Suppressor macrophage (primary cell): ENCODE data around the gene OAT.
A peak's percentile ranks its signal among the peaks of the same experiment; 100 is the strongest.

Experiments used
- DNase-seq, 4 experiments: peaks; one replicate each; pipeline ENCODE4 v3.0.0-alpha.2; 2020 to 2022

OAT gene

GRCh38 chr10:124402273-124402672 is 16.4 kb downstream of the OAT start:
- no peak for DNase-seq

DNA sequence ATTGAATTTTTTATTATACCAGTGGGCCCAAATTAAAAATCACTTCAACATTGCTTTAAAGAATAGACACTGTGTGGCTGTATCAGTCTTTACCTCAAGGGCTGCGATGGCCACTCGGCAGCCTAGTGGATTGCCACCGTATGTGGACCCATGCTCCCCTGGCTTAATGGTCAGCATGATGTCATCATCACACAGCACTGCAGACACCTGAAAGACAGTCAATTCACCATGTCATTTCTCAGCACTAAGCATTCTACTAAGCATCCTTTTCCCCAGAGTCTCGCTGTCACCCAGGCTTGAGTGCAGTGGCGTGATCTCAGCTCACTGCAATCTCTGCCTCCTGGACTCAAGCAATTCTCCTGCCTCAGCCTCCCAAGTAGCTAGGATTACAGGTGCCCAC is 17.1 kb downstream of the OAT start:
- no peak for DNase-seq

GRCh38 chr10:124394583-124394982 is 24.1 kb downstream of the OAT start:
- no peak for DNase-seq

DNA sequence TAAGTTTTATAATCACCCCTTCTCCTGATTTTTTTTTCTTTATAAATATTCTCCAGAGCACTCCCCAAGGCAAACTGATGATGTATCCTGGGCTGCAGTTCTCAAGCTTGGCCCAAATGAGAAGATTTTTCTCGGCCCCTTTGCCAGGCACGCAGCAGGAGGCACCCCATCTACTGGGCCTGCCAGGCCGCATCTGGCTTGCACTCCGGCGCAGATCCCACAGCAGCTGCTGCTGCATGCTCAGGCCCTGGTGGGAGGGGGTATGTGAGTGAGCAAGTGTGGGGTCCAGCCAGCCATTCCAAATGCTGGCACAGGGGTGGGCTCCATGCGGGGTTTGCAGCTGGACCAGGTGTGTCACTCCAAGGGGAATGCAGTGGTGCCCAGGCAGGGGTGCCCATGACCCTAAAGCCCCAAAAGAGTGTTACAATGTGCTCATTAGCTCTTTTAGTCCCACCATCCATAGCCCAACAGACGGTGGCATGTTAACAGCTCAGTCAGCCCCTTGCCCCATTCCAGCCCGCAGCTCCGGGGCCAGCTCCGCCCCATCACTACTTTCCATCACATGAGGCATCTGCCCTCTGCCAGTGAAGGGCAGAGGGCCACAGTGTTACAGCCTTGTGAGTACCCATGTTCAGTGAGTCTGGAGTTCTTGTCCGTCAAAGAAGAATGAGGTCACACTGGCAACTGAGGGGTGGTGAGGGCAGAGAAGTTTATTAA is 25.9 kb downstream of the OAT start:
- DNase-seq = no peak

GRCh38 chr10:124390471-124391187 is 28.1 kb downstream of the OAT start:
- no peak for DNase-seq

DNA sequence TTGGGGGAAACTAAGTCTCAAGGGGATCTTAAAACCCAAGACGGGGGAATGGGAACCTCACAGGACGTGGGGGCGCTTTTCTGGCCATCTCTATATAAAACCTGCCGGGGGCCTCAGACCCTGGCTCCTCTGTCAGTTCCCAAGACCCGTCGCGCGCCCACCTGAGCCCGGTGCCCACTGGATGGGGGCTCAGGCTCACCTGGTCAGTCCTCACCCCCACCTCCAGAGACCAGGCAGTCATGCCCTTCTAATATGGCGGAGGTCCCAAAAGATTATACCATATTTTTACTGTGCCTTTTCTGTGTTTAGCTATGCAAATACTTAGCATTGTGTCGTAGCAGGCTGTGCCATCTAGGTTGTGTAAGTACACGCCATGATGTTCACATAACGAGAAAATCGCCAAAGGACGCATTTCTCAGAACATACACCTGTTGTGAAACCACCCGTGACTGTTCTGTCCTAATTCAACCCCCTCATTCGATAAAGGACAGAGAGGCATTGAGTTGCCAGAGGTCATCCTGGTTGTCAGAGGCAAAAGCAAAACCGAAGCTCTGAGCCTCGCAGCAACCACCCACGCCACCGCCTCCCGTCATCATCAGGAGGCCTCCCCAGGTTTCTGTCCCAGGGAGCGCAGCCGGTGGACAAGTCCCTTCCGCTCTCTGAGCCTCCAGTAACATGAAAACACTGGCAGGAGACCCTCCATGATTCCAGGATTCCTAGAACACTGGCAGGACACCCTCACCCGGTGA is 28.9 kb downstream of the OAT start:
- DNase-seq = no peak

DNA sequence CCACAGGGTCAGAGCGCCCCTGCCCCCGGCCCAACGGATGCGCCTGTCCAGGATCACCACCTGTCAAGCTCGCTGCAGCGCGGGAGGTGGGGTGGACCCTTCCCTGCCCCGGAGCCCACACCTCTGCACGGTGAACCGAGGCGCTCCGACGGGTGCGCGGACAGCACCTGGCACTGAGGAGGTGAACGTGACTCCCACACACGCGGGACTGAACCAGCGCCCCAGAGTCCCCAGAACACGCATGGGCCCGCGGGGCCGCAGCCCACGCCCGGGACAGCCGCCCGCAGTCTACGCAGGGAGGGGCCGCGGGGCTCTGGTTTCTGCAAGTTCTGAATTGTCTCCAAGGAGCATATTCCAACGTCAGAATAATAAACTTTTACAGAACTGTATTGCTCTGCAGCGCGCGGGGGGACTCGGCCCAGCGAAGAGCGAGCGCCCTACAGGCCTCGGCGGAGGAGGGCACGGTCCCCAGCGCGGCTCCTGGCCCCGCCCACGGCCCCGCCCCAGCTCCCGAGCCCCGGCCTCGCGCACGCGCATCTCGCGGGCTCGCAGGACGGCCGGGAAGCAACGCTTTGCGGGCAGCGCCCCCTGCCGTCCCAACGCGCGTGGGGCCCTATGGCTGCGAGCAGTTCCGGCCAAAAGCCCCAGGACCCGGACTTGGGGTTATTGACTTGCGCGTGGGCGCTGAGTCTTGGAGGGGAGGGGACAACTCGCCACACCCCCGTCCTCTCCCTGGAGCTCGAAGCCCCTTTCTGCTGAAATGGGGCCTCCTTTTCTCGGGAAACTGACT is 29.7 kb downstream of the OAT start:
- DNase-seq = peak; percentile 95 to 100 (median 98)

DNA sequence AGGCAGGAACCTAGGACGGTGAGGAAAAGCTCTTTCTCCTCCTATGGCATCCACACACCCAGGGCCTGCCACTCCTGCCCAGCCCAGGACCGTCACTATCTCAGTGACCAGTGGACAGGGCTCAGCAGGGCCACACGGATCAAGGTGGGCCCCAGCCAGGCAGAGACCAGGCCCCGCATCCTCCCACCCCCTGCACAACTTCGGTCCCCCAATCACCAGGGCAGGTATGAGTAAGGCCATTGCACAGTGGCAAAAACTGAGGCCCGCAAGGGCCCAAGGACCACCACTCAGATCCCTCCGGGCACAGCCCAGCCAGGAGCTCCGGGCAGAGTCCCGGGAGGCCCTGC is 30.3 kb downstream of the OAT start:
- no peak for DNase-seq

GRCh38 chr10:124387078-124387874 is 31.4 kb downstream of the OAT start:
- no peak for DNase-seq

DNA sequence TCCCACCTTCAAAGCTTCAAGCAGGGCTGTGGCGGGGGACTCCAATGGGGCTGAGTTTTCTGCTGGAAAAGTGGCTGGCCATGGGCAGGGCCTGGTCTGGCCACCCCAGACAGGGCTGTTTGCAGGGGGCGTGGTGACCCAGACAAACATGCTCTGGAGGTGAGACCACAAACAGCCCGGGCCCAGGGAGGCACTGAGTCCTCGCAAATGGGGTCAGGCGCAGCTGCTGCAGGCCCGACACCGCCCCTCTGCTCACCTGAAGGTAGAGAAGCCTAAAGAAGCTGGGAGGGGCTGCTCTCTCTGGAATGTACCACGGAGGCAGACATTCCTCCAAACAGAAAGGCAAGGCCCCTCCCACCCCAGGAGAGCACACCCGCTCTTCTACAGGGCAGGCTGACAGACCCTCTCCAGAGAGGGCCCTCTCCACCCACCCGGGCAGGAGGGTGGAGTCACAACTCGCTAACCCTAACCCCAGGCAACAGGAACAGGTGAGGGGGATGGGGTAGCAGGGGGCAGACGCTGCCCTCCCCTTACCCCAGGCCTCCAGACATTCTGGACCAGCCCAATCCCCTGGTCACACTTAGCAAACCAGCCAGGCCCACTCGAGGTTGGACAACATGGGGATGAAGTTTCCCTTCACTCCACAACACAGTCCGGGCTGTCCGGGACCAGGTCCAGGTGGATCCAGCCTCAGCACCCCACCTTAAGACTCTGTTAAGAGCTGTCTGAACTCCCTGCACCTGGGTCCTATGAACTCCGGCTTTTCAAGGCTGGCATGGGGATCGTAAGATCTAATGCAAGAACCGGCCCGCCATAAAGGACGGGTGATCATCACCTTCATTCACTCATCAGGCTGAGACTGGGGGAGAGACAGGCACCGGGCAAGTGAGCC is 32.3 kb downstream of the OAT start:
- no peak for DNase-seq

GRCh38 chr10:124385627-124386185 is 33.0 kb downstream of the OAT start:
- no peak for DNase-seq

DNA sequence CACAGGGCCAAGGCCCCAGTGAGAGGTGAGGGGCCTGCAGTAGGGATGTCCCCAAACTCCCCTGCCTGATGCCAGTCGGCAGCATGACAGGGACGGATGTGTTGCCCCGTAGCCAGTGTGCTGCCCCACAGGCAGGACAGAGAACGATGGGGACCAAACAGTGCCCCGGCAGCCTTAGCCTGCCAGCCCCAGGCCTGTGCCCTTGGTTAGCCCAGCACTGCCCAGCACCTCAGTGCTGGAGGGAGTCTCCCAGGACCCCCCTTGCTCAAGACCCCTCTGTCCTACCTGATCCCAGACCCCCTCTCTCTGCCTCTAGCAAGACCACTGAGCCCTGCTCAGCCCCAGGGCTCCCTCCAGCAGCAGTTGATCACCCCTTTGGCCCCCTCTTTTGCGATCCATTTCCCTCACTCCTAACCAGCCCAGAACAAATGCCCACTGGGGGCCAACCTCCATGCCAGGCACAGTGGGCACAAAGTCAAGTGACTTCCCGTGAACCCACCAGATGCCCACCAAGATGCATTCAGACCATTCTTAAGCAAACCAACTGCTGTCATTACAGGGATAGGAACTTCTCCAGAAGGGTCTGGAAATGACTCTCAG is 34.0 kb downstream of the OAT start:
- no peak for DNase-seq

- DNase-seq = no peak
These were observed 34.6 kb downstream of the OAT start for GRCh38 chr10:124384172-124384571.

DNA sequence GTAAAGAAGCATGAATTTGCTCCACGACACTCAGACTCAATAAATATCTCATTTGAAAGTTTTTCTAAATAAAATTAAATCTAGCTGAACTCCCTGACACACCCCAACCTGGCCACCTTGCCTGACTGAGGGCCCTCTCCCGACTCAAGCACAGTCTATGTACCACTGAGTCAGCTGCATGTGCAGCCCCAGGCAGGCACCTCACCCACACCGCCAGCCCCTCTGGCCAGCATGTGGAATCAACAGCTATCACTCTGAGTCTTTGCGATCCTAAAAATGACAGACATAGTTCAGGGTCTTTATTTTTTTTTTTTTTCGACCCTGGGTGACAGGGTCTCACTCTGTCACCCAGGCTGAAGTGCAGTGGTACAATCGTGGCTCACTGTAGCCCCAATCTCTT is 35.2 kb downstream of the OAT start:
- DNase-seq = no peak

- no peak for DNase-seq
These were observed 37.6 kb downstream of the OAT start for GRCh38 chr10:124381011-124381611.

GRCh38 chr10:124380256-124380995 is 38.3 kb downstream of the OAT start:
- no peak for DNase-seq

DNA sequence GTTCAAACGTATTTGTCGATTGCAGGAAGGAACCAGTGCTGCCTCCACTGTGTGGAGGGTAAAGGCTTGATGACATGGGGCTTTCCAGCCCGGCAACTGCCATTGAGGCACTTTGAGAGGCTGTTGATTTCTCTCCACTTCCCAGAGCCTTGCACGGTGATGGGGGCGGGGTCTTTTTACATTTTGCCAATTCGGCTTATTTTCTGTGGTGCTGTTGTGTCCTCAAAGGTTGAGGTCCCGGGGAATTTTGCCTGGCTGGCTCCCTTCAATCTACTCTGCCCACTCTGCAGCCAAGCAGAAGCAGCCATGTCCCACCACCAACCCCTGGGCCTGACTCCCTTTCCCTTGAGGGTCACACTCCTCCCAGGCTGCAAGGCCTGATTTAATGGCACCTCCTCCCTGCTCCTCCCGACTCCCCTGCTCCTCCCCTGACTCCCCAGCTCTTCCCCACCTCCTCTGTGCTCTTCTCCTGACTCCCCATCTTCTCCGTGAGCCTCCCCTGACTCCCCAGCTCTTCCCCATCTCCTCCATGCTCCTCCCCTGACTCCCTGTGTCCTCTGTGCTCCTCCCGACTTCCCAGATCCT is 39.0 kb downstream of the OAT start:
- no peak for DNase-seq

- no peak for DNase-seq
These were observed 39.7 kb downstream of the OAT start for GRCh38 chr10:124378881-124379471.
